Ovary (tissue), 9 donors: Measurements from ENCODE around the gene DDX51. TPM values are rescaled to one million over a fixed set of nuclear protein-coding genes. Genes with fewer than 3 reads are reported as not detected.

ENCODE experiments used
- DNase-seq, 5 donors: peaks; one replicate each; pipeline ENCODE4 v3.0.0-alpha.2; 2019 to 2020
- H3K27ac ChIP-seq, 2 donors: fragments of 200-600 bp; one replicate each; pipeline versions ENCODE4 v1.5.1 to v1.8.0; 2019 to 2022
- H3K27me3 ChIP-seq: fragments of 200-600 bp; one replicate; pipeline ENCODE4 v1.8.0; 2022
- H3K36me3 ChIP-seq: fragments of 200-600 bp; sonication (generic); one replicate; pipeline ENCODE4 v1.5.1; 2019
- H3K4me1 ChIP-seq: one replicate; pipeline ENCODE4 v1.8.1; 2013; ENCODE audit warnings: mild to moderate bottlenecking, moderate library complexity; ENCODE audit not compliant: insufficient read depth
- H3K4me3 ChIP-seq: fragments of 200-600 bp; sonication (generic); one replicate; pipeline ENCODE4 v1.5.1; 2017
- H3K9me3 ChIP-seq, 2 donors: fragments of 200-600 bp in 1 of 2; sonication (generic) in 1 of 2; one replicate each; pipeline versions ENCODE4 v1.5.1 to v1.8.1; 2013 to 2019; ENCODE audit warnings: mild to moderate bottlenecking in 1 of 2, moderate library complexity in 1 of 2
- EP300 ChIP-seq: sonication (generic); formaldehyde crosslinking; IDR thresholded peaks from one replicate; pipeline ENCODE4 v1.6.1; 2017; ENCODE audit warnings: antibody characterized with exemption
- POLR2A ChIP-seq: fragments of 450-650 bp; IDR thresholded peaks from one replicate; pipeline ENCODE4 v1.6.1; 2017; ENCODE audit warnings: antibody characterized with exemption, mild to moderate bottlenecking, moderate library complexity
- WGBS, 3 donors: extraction: QIAGEN DNeasy Blood & Tissue Kit in 1 of 3; methylation state at CpG; one replicate each; pipeline versions ENCODE4 v1.1.5 to v1.1.7; 2013 to 2017; 5-methylcytosine and 5-hydroxymethylcytosine counted together
- intact Hi-C, 4 donors: fragments of 100-400 bp; cut with DNase I; formaldehyde crosslinking; loops; one replicate each; pipeline versions ENCODE4 v1.11.0 to v1.15.1; 2022 to 2023
- polyA plus RNA-seq, 2 donors: library from polyadenylated mRNA; stranded (reverse); fragments of 200-250 nt in 1 of 2; fragments of 350-450 nt in 1 of 2; fragmentation: Illumina TruSeq in 1 of 2; extraction: RNeasy Lipid Tissue Mini Kit (QIAGEN cat#74804) in 1 of 2; gene quantifications; one replicate each; pipeline ENCODE4 v1.2.3, GENCODE V29; 2013 to 2014
- total RNA-seq, 7 donors: library from RNA; depleted of rRNA in 2 of 7; stranded (reverse); fragments of >200 nt in 2 of 7; fragmentation: NEBNext Ultra II Directional in 3 of 7; extraction: Animal tissue kit (Norgen Biotek cat#: 25700) in 3 of 7; gene quantifications; one replicate each; pipeline versions ENCODE4 v1.1.0 to v1.2.4, GENCODE V29; 2016 to 2023
- TF ChIP-seq, protein P1 (sequence below), 3 donors: fragments of 450-650 bp in 2 of 3; fragments of 200-600 bp in 1 of 3; IDR thresholded peaks; one replicate each; pipeline versions ENCODE4 v1.5.1 to v1.8.0; 2016 to 2022; ENCODE audit warnings: antibody characterized with exemption in 3 of 3, mild to moderate bottlenecking in 1 of 3
- donor health status: DM: no; HTN: no; CAD: no; lungs with moderate emphysema.
- donor health status: DM: no; HTN: no; CAD: no.
- donor health status: Bipolar disorder and iron deficiency.
- donor health status: DM: yes; HTN: yes; CAD: no.
- donor health status: DM: no; HTN: no; CAD: no.
- donor health status: DM: yes; HTN: yes; CAD: no.

Gene DDX51
- total and polyA plus RNA-seq, 9 donors = 10.0 to 26.2 (median 21.8) TPM

DNA sequence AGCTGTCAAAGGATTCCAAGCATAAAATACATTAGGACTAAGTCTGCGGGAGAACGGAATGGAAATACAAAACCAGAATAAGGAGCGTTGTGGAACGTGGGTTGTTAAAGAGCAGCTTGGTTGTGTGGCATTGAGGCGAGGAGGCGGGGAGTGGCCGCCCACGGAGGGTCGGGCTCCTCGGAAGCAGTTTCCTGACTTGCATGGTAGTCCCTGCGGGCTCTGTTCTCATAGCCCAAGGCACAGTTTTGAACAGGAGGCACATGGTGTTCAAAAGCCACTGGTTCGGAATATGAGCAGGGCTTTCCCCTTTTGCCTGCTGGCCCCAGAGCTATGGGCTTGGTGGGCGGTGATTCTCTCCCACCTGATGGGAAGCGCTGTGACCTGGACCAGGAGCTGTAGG lies 12.2 kb downstream of the DDX51 start:
- H3K27ac ChIP-seq = no peak overlapping the region
- H3K36me3 ChIP-seq = no peaks in the 10 kb centered on the region
- H3K4me3 ChIP-seq = no peak overlapping the region
- intact Hi-C loops = no loop called here
- H3K9me3 ChIP-seq = no peaks in the 10 kb centered on the region
- 90 to 93% (median 92%) methylated on average over 14 of the region's 14 CpGs for WGBS, 3 donors
- no peaks in the 10 kb centered on the region for H3K4me1 ChIP-seq
- no peak for TF ChIP-seq POLR2A
- TF ChIP-seq, protein P1, sequence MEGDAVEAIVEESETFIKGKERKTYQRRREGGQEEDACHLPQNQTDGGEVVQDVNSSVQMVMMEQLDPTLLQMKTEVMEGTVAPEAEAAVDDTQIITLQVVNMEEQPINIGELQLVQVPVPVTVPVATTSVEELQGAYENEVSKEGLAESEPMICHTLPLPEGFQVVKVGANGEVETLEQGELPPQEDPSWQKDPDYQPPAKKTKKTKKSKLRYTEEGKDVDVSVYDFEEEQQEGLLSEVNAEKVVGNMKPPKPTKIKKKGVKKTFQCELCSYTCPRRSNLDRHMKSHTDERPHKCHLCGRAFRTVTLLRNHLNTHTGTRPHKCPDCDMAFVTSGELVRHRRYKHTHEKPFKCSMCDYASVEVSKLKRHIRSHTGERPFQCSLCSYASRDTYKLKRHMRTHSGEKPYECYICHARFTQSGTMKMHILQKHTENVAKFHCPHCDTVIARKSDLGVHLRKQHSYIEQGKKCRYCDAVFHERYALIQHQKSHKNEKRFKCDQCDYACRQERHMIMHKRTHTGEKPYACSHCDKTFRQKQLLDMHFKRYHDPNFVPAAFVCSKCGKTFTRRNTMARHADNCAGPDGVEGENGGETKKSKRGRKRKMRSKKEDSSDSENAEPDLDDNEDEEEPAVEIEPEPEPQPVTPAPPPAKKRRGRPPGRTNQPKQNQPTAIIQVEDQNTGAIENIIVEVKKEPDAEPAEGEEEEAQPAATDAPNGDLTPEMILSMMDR (IDR thresholded peaks at IDR 0.05) = no peak
- TF ChIP-seq EP300 = no peak
- H3K27me3 ChIP-seq = no peaks in the 10 kb centered on the region
- DNase-seq = no peak

DNA sequence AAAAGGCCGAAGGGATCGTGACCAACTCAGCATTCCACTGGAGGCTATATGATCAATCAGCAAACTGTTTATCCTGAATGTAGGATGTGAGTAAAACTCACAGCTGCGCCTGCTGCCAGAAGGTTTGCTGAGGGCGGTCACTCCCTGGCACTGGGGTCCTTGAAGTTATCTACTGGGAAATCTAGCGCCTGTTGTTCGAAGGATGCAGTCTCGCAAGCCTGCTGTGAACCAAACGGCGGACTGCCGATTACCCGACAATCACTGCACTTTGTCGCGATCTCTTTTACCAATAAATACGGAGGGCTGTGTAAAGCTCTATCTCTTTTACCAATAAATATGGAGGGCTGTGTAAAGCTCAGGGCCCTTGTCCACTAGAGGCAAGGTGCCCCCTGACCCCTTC lies 12.9 kb downstream of the DDX51 start:
- Histone ChIP-seq H3K27me3 (no peaks in the 10 kb centered on the region), H3K27ac (no peak overlapping the region), H3K36me3 (no peaks in the 10 kb centered on the region), H3K4me1 (no peaks in the 10 kb centered on the region), H3K4me3 (no peak overlapping the region), H3K9me3 (no peaks in the 10 kb centered on the region)
- 97 to 99% (median 98%) methylated on average over 14 of the region's 14 CpGs for WGBS, 3 donors
- intact Hi-C loops = no loop called here
- TF ChIP-seq POLR2A (no peak), EP300 (no peak)
- DNase-seq = no peak

DNA sequence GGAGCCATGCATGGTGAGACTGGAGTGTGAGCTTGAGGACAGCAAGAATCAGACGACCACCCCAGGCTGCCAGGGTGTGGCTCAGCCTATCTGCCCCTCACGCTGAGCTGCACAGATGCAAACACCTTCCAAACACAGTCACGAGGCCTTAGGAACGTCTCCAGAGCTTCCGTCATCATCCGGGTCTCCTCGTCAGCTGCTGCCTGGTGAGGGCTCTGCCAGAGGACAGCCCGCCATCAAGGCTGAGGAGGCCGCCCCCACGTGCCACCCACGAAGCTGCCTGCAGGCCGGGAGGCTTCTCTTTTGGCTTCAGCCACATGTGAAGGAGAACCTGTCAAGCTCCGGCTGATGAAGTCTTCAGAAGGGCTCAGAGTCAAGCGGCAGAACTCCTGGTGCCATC lies 13.4 kb downstream of the DDX51 start:
- intact Hi-C loops = no loop called here
- H3K27ac ChIP-seq = no peak overlapping the region
- H3K4me3 ChIP-seq = no peak overlapping the region
- H3K9me3 ChIP-seq = no peaks in the 10 kb centered on the region
- no peaks in the 10 kb centered on the region for H3K36me3 ChIP-seq
- no peak for DNase-seq
- H3K27me3 ChIP-seq = no peaks in the 10 kb centered on the region
- H3K4me1 ChIP-seq = no peaks in the 10 kb centered on the region
- WGBS, 3 donors = 89 to 95% (median 91%) methylated on average over 14 of the region's 14 CpGs
- TF ChIP-seq, protein P1 (IDR thresholded peaks at IDR 0.05) = no peak
- TF ChIP-seq POLR2A (no peak), EP300 (no peak)

DNA sequence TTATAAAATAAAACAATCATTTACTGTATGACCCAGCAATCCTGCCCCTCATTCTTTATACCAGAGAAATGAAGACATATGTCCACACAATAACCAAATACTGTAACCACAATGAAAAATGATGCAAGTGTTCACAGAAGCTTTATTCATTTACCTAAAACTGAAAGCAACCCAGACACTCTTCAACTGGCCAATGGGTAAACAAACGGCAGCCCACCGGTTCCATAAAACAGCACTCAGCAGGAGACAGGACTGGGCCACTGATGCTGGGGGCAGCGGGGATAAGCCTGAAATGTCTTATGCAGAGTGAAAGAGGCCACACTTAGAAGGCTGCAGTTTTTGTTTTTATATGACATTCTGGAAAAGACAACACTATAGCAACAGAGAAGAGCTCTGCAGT lies 15.1 kb downstream of the DDX51 start:
- H3K4me3 ChIP-seq = no peak overlapping the region
- no peaks in the 10 kb centered on the region for H3K9me3 ChIP-seq
- no peaks in the 10 kb centered on the region for H3K27me3 ChIP-seq
- DNase-seq = no peak
- no peak overlapping the region for H3K27ac ChIP-seq
- no peaks in the 10 kb centered on the region for H3K36me3 ChIP-seq
- no peaks in the 10 kb centered on the region for H3K4me1 ChIP-seq
- 95 to 100% (median 99%) methylated on average over 3 of the region's 3 CpGs for WGBS, 3 donors
- intact Hi-C loops = no loop called here
- TF ChIP-seq, protein P1 (IDR thresholded peaks at IDR 0.05) = no peak

DNA sequence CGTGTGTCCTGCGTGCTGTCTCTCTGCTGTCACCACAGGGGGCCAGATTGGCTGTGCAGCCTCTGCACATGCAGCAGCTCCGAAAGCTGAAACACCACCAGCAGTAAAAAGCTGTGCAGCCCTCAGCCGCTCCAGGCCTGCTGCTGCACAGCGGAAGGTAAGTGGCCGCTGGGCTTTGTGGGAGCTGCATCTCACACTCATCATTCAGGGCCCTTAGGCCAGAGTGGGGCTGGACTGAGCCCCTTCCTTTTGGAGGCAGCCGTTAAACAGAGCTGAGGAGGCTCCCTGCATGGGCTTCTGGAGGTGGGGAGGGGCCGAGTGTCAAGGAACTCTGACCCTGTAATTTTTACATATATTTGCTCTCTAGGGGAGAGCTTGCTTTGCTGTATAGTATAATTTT lies 17.1 kb downstream of the DDX51 start:
- WGBS, 3 donors = 98 to 100% (median 98%) methylated on average over 8 of the region's 8 CpGs
- TF ChIP-seq POLR2A = no peak
- TF ChIP-seq, protein P1 (IDR thresholded peaks at IDR 0.05) = no peak
- TF ChIP-seq EP300 = no peak
- Histone ChIP-seq H3K9me3 (no peaks in the 10 kb centered on the region), H3K4me3 (no peak overlapping the region), H3K36me3 (no peaks in the 10 kb centered on the region), H3K27me3 (no peaks in the 10 kb centered on the region), H3K4me1 (no peaks in the 10 kb centered on the region), H3K27ac (no peak overlapping the region)
- no peak for DNase-seq
- intact Hi-C loops = no loop called here
